ENCODE measurements around the gene WWOX.

Gene WWOX

DNA sequence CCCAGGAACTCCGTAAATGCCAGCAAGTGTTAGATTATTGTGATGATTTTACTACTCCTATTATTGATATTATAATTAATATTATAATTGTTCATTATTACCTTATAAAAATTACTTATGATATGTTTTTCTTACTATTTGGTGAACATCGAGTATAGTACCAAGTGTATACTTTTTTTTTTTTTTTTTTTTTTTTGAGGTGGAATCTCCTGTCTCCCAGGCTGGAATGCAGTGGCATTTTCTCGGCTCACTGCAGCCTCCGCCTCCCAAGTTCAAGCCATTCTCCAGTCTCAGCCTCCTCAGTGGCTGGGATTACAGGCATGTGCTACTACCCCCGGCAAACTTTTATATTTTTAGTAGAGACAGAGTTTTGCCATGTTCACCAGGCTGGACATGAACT is 347.0 kb downstream of the WWOX start:
- DNase-seq = no peak

DNA sequence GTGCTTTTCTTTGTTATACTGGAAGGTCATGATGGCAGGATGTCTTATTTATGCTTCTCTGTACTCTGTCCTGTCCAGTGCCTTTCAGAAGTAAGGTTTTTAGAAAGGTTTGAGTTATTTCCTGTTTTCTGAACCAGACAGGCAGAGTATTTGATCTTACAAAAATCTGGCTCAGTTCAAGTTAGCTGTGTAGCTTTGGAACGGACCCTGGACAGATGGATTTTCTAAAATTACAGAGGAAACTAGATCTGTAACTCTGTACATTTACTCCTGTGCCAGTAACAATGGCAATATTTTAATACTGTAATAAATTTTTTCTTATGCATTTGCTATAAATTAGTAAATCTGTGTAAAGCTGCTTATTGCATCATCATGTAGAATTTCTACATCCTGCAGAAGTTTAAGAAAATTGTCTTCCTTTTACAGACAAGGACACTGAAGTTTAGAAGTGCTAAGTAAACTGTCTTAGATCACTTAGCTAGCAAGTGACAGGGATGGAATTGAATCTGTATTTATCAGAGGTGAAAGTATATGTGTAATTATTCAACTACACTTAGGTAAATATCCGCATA is 347.6 kb downstream of the WWOX start:
- no peak for DNase-seq

- no peak for DNase-seq
Measured at GRCh38 chr16:78448658-78449271, 349.3 kb downstream of the WWOX start.

GRCh38 chr16:78450255-78450654 is 350.8 kb downstream of the WWOX start:
- no peak for DNase-seq

DNA sequence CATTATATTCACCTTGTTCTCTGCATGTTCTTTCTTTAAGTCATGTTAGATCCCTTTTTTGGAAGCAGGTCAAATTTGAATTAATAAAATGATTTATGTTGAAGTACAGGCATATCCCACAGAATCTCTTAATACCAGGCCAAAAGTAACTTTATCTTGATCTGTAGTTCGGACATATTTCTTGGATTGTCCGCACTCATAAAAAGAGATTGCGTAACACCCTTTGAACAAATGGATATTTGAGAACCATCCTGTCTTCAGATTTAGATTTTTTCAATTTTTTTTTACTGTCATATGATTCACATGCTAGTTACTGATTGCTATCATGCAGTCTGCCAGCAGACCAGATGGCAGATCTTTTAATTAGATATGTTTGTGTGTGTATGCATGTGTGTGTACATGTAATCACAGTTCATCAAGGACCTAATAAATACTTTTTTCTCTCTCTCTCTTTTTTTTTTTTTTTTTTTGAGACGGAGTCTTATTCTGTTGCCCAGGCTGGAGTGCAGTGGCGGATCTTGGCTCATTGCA is 352.6 kb downstream of the WWOX start:
- DNase-seq = no peak

- no peak for DNase-seq
Measured at GRCh38 chr16:78455861-78456260, 356.4 kb downstream of the WWOX start.

GRCh38 chr16:78458588-78458987 is 359.1 kb downstream of the WWOX start:
- DNase-seq = no peak

- no peak for DNase-seq
Measured at GRCh38 chr16:78460428-78460827, 361.0 kb downstream of the WWOX start.

GRCh38 chr16:78461087-78461486 is 361.6 kb downstream of the WWOX start:
- no peak for DNase-seq

DNA sequence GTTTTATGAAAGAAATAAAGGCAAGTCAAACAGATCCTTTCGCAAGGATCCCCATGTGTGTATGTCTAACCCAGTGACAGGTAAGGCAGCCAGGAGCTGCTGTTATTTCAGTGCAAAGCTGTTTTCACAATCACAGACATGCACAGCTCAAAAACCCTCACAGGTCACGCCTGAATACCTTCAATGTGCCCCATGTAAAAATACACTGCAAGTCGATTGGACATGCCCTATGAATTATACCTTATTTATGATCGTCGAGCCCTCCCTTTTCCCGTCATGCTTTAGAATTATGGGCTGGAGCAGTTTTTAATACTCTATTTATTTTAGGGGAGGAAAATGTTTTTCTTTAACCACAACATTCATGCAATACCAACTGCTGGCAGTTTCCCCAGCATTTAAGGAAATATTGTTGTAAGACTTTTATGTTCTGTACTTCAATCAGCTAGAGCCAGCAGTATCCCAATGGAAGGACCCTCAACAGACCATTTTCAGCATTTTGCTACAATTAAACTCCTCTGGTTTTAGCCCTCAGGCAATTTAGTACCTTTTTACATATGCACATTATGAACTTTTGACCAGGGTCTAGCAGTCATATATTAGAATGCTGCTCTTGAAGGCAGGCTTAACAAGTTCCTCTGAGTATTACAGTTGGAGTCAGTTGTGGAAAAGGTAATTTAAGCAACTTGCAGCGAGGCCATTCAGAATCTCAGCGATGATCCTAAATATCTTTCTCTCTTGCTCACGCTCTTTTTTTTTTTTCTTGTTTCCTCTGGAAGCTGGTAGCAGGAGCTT is 362.2 kb downstream of the WWOX start:
- DNase-seq = no peak

DNA sequence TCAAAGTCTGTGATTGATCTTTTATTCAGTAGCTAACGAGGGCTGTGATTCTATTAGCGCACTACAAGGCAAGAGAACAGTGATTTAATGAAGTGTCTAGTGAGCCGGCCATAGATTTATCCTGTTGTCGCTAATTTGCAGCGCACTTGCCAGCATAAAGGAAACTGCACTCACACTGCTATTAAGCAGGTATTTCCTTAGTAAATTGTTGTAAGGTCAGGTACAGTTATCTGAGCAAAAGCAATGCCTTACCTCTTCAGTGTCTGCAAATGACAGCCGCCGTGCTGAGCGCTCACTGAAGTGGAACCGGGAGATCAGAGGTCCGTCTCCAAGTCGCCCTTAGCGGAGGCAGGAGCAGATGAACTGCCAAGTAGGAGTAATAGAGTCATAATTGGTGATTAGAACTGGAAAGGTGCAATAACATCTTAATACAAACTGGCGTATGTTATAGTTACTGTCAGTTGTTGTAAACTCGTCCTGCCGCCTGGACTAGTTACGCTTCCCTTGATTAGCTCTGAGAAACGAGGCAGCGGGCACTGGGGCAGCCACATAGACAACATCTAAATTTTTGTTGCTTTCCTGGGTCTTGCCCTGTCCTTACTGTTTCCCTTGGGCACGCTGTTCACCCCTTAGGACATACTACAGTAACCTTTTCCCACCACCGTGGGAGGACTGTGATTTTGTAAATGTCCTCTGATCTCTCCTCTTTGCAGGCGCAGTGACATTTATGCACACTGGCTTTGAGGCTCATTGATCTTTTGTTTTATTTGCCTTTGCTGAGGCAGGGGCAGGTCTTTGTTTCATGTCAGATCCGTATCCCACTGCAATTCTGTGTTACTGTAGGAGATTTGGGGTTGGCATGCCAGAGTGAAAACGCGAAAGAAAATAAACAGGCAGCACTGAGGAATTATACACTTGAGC is 363.1 kb downstream of the WWOX start:
- no peak for DNase-seq

DNA sequence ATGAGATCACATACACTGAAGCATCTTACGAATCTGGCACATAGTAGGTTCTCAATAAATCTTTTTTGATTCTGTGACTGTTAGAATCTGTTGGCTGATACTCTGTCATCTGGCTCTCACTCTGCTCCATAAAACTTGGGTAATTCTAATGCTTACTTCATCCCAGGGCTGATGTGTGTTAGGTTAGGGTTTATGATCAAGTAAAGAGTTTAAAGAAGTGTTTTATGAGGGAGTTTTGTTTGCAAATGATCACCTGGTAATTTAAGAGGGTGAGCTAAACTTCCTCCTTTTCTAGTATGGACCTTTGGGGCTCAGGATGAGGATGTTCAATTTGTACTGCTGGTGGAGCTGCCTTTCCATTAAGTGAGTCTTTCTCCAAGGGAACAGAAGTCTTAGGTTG is 364.1 kb downstream of the WWOX start:
- no peak for DNase-seq

DNA sequence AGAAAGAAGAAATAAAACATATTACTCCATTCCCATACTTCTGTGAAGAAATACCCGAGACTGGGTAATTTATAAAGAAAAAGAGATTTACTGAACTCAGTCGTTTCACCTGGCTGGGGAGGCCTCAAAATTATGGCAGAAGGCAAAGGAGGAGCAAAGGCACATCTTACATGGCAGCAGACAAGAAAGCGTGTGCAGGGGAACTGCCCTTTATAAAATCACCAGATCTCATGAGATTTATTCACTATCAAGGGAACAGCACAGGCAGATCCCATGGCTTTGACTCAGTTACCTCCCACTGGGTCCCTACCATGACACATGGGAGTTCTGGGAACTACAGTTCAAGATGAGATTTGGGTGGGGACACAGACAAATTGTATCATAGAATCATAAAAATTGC is 365.4 kb downstream of the WWOX start:
- DNase-seq = no peak

DNA sequence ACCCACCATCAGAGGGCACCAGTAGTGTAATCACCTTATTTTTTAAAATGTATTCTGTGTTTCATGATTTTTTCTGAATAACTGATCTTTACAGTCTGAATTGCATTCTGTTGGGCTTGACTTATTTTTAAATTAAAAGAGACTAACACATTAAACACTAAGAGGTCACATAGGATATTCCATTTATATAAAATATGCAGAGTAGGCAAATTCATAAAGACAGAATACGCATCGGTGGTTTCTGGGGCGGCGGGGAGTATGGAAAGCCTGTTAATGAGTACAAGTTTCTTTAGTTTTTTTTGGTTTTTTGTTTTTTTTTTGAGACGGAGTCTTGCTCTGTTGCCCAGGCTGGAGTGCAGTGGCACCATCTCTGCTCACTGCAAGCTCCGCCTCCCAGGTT is 366.3 kb downstream of the WWOX start:
- no peak for DNase-seq

GRCh38 chr16:78469787-78470186 is 370.3 kb downstream of the WWOX start:
- DNase-seq = no peak

DNA sequence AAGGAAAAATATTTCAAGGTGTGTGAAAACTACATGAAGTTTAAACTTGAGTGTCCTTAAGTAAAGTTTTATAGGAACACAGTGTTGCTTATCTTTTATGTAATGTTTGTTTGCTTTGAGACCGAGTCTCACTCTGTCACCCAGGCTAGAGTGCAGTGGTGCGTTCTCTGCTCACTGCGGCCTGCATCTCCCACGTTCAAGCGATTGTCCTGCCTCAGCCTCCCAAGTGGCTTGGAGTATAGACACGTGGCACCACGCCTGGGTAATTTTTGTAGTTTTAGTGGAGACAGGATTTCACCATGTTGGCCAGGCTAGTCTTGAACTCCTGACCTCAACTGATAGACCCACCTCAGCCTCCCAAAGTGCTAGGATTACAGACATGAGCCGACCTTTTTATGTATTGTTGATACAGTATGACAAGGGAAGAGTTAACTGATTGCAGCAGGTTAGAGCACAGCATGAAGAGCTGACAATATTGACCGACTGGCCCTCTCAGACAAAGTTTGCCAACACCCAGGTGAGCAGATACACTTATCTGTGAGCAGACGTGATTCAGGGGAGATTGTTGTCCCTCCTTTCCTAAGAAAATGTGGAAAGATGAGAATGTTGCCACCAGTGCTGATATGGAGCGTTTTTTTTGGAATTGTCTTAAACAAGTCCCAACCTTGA is 373.7 kb downstream of the WWOX start:
- no peak for DNase-seq

DNA sequence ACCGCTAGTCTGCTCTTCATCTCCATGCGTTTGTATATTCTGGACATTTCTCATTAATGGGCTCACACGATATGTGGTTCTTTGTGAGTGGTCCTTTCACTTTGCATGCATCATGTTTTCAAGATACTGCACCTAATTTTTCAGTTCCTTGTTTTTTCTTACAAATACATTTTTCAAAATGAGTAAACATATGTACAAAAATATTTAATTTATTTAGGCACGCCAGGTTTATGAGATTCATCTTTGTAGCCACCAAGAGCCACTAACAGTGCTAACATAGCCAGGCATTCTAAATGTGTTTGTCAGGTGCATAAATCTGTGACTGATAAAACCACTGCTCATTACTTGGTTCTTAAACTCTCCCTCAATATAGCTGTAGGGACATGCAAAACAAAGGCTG is 375.3 kb downstream of the WWOX start:
- DNase-seq = no peak

- DNase-seq = no peak
Measured at GRCh38 chr16:78476615-78477014, 377.2 kb downstream of the WWOX start.

GRCh38 chr16:78478267-78478861 is 378.9 kb downstream of the WWOX start:
- DNase-seq = no peak

- DNase-seq = no peak
Measured at GRCh38 chr16:78479723-78480122, 380.3 kb downstream of the WWOX start.

GRCh38 chr16:78480588-78480987 is 381.1 kb downstream of the WWOX start:
- no peak for DNase-seq
